ENCODE data around the gene CADM1. TPM values are rescaled to one million over a fixed set of nuclear protein-coding genes. Genes with fewer than 3 reads are reported as not detected.

The CADM1 gene
- total and polyA plus RNA-seq, 10 of the 15 experiments (the other 5 are each of a cell fraction or from before 2014, with no cell fraction given) = 0.03 to 0.48 (median 0.15) TPM; not detected in 3

DNA sequence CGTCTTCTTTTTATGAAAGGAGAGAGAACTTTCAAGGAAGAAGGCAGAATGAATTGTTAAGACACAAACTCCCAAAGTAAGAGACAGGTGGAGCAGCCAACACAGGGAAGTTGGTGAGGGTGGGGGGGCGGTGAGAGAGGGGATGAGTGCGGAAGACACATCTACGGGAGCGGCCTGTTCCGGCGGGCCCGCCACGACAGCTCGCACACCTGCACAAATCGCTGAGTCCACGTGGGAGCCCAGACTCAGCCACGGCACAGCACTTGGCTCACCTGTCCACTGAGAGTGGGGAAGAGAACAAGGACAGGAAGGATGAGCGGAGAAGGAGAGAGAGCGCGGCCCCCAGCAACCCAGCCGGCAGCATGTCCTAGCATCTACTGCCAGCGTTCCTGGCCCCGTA, 331.1 kb downstream of the CADM1 start:
- H3K4me3 ChIP-seq = no peak overlapping the region
- DNase-seq (ENCODE audit: low read depth, low spot score) = no peak
- ChIA-PET RAD21 (ENCODE audit: unreplicated experiment) (no interaction called here), SMC1A (ENCODE audit: uncharacterized antibody, unreplicated experiment) (no interaction called here), CTCF (no interaction called here), POLR2A (no interaction called here)
- H3K36me3 ChIP-seq (ENCODE audit: control insufficient read depth in 2 of 2, insufficient read depth in 2 of 2, low read length in 1 of 2) = no peaks in the 10 kb centered on the region
- peaks cover 0 to 2% of the 10 kb centered on the region in 2 experiments; a peak in 2 of 4 replicates for H3K27me3 ChIP-seq (replicated peaks in 1 of 2; ENCODE audit: control insufficient read depth in 2 of 2, insufficient read depth in 2 of 2, low read length in 1 of 2)
- no TSS peak for BruUV-seq (replicated peaks)
- ATAC-seq = no peak
- no peaks in the 10 kb centered on the region for H3K79me2 ChIP-seq (ENCODE audit: control insufficient read depth, insufficient read depth, low read length)
- H2AFZ ChIP-seq (ENCODE audit: control insufficient read depth, low read depth, low read length) = no peak overlapping the region
- no peak overlapping the region for H3K27ac ChIP-seq (ENCODE audit: control insufficient read depth, insufficient read depth)
- no peaks in the 10 kb centered on the region for H3K4me1 ChIP-seq (ENCODE audit: control insufficient read depth, insufficient read depth, low read length)
- no peaks in the 10 kb centered on the region for H4K20me1 ChIP-seq (ENCODE audit: control insufficient read depth, insufficient read depth)
- intact Hi-C loops (cut with micrococcal nuclease; ENCODE audit: unreplicated experiment) = no loop called here
- WGBS (ENCODE audit: insufficient coverage, insufficient replicate concordance, low lambda C conversion rate, missing lambda C conversion rate) = 71% methylated on average over 17 of the region's 19 CpGs
- no peaks in the 10 kb centered on the region for H3K9me3 ChIP-seq (replicated peaks; ENCODE audit: control insufficient read depth, insufficient read depth, low read length)
- in situ Hi-C loops (cut with MboI) = no loop called here
- FAIRE-seq = no peak
- no peak overlapping the region for H3K9ac ChIP-seq (ENCODE audit: control insufficient read depth, insufficient read depth, low read length)
- no peak overlapping the region for H3K4me2 ChIP-seq (ENCODE audit: control insufficient read depth, insufficient read depth)
- TF ChIP-seq, protein P1, sequence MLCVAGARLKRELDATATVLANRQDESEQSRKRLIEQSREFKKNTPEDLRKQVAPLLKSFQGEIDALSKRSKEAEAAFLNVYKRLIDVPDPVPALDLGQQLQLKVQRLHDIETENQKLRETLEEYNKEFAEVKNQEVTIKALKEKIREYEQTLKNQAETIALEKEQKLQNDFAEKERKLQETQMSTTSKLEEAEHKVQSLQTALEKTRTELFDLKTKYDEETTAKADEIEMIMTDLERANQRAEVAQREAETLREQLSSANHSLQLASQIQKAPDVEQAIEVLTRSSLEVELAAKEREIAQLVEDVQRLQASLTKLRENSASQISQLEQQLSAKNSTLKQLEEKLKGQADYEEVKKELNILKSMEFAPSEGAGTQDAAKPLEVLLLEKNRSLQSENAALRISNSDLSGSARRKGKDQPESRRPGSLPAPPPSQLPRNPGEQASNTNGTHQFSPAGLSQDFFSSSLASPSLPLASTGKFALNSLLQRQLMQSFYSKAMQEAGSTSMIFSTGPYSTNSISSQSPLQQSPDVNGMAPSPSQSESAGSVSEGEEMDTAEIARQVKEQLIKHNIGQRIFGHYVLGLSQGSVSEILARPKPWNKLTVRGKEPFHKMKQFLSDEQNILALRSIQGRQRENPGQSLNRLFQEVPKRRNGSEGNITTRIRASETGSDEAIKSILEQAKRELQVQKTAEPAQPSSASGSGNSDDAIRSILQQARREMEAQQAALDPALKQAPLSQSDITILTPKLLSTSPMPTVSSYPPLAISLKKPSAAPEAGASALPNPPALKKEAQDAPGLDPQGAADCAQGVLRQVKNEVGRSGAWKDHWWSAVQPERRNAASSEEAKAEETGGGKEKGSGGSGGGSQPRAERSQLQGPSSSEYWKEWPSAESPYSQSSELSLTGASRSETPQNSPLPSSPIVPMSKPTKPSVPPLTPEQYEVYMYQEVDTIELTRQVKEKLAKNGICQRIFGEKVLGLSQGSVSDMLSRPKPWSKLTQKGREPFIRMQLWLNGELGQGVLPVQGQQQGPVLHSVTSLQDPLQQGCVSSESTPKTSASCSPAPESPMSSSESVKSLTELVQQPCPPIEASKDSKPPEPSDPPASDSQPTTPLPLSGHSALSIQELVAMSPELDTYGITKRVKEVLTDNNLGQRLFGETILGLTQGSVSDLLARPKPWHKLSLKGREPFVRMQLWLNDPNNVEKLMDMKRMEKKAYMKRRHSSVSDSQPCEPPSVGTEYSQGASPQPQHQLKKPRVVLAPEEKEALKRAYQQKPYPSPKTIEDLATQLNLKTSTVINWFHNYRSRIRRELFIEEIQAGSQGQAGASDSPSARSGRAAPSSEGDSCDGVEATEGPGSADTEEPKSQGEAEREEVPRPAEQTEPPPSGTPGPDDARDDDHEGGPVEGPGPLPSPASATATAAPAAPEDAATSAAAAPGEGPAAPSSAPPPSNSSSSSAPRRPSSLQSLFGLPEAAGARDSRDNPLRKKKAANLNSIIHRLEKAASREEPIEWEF (IDR thresholded peaks at IDR 0.05; ENCODE audit: insufficient replicate concordance, low read depth, low read length) = no peak
- no peak for TF ChIP-seq SMAD5 (IDR thresholded peaks at IDR 0.05; ENCODE audit: low read depth)
- no peak for TF ChIP-seq MYB (IDR thresholded peaks at IDR 0.05; ENCODE audit: borderline replicate concordance, low read depth, low read length)
- TF ChIP-seq NBN (IDR thresholded peaks at IDR 0.05) = no peak
- no peak for TF ChIP-seq ZBED1 (IDR thresholded peaks at IDR 0.05; ENCODE audit: borderline replicate concordance)
- TF ChIP-seq IKZF1 (conservative IDR thresholded peaks at IDR 0.05) = no peak
- TF ChIP-seq MXI1 (IDR thresholded peaks at IDR 0.05; ENCODE audit: low read depth, low read length) = no peak
- TF ChIP-seq, protein P2, sequence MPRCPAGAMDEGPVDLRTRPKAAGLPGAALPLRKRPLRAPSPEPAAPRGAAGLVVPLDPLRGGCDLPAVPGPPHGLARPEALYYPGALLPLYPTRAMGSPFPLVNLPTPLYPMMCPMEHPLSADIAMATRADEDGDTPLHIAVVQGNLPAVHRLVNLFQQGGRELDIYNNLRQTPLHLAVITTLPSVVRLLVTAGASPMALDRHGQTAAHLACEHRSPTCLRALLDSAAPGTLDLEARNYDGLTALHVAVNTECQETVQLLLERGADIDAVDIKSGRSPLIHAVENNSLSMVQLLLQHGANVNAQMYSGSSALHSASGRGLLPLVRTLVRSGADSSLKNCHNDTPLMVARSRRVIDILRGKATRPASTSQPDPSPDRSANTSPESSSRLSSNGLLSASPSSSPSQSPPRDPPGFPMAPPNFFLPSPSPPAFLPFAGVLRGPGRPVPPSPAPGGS (IDR thresholded peaks at IDR 0.05; ENCODE audit: borderline replicate concordance, insufficient read depth, low read depth, low read length, poor library complexity, severe bottlenecking) = no peak
- TF ChIP-seq HDAC2 (IDR thresholded peaks at IDR 0.05) = no peak
- no peak for TF ChIP-seq NR2C1 (IDR thresholded peaks at IDR 0.05)
- TF ChIP-seq POU2F2 (IDR thresholded peaks at IDR 0.05; ENCODE audit: borderline replicate concordance, low read depth, low read length) = no peak
- no peak for TF ChIP-seq GATAD2B (conservative IDR thresholded peaks at IDR 0.05; ENCODE audit: low read depth)
- no peak for TF ChIP-seq BCL11A (IDR thresholded peaks at IDR 0.05; ENCODE audit: low read depth, low read length)
- no peak for TF ChIP-seq CREM (IDR thresholded peaks at IDR 0.05; ENCODE audit: low read depth)
- TF ChIP-seq, protein P3, sequence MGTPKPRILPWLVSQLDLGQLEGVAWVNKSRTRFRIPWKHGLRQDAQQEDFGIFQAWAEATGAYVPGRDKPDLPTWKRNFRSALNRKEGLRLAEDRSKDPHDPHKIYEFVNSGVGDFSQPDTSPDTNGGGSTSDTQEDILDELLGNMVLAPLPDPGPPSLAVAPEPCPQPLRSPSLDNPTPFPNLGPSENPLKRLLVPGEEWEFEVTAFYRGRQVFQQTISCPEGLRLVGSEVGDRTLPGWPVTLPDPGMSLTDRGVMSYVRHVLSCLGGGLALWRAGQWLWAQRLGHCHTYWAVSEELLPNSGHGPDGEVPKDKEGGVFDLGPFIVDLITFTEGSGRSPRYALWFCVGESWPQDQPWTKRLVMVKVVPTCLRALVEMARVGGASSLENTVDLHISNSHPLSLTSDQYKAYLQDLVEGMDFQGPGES (IDR thresholded peaks at IDR 0.05) = no peak
- TF ChIP-seq, protein P4, sequence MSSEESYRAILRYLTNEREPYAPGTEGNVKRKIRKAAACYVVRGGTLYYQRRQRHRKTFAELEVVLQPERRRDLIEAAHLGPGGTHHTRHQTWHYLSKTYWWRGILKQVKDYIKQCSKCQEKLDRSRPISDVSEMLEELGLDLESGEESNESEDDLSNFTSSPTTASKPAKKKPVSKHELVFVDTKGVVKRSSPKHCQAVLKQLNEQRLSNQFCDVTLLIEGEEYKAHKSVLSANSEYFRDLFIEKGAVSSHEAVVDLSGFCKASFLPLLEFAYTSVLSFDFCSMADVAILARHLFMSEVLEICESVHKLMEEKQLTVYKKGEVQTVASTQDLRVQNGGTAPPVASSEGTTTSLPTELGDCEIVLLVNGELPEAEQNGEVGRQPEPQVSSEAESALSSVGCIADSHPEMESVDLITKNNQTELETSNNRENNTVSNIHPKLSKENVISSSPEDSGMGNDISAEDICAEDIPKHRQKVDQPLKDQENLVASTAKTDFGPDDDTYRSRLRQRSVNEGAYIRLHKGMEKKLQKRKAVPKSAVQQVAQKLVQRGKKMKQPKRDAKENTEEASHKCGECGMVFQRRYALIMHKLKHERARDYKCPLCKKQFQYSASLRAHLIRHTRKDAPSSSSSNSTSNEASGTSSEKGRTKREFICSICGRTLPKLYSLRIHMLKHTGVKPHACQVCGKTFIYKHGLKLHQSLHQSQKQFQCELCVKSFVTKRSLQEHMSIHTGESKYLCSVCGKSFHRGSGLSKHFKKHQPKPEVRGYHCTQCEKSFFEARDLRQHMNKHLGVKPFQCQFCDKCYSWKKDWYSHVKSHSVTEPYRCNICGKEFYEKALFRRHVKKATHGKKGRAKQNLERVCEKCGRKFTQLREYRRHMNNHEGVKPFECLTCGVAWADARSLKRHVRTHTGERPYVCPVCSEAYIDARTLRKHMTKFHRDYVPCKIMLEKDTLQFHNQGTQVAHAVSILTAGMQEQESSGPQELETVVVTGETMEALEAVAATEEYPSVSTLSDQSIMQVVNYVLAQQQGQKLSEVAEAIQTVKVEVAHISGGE (CRISPR knock-in tag; IDR thresholded peaks at IDR 0.05) = no peak
